H1 (cell line): ENCODE measurements around the gene ANGPTL2. TPM values are rescaled to one million over a fixed set of nuclear protein-coding genes. Genes with fewer than 3 reads are reported as not detected.

Source experiments
- CTCF ChIA-PET: fragments of 300-600 bp; sonication (Branson Sonifier 250); formaldehyde crosslinking; loops from one replicate; lab custom pipeline; 2021; ENCODE audit not compliant: partially characterized antibody; lab: Charles Lee
- POLR2A ChIA-PET: fragments of 300-600 bp; sonication (Branson Sonifier 250); formaldehyde crosslinking; loops from one replicate; lab custom pipeline; 2021; ENCODE audit warnings: inconsistent platforms; ENCODE audit not compliant: partially characterized antibody; lab: Charles Lee
- DNase-seq, 2 experiments: peaks; one replicate each; pipeline versions ENCODE4 v3.0.0 to v3.0.0-alpha.2; 2010 to 2022; ENCODE audit warnings: low spot score in 2 of 2, low read depth in 1 of 2, mixed read lengths in 1 of 2
- FAIRE-seq: peaks from 2 replicates; lab custom pipeline; 2011; peaks lifted over from hg19 to GRCh38; lab: Jason Lieb, UNC
- H2AFZ ChIP-seq: 2 replicates; pipeline ENCODE4 v1.8.1; 2012; ENCODE audit warnings: low read length, inconsistent platforms
- H2AK5ac ChIP-seq: 2 replicates; pipeline ENCODE4 v1.6.1; 2013; ENCODE audit warnings: low read depth, low read length
- H2BK120ac ChIP-seq: replicated peaks from 2 replicates; pipeline ENCODE3; 2013; ENCODE audit warnings: low read depth, low read length, inconsistent platforms
- H2BK12ac ChIP-seq: 2 replicates; pipeline ENCODE4 v1.6.1; 2013; ENCODE audit warnings: low read depth, low read length
- H2BK15ac ChIP-seq: 2 replicates; pipeline ENCODE4 v1.6.1; 2013; ENCODE audit warnings: low read length
- H2BK20ac ChIP-seq: 2 replicates; pipeline ENCODE4 v1.6.1; 2013; ENCODE audit warnings: low read length
- H2BK5ac ChIP-seq: 2 replicates; pipeline ENCODE4 v1.6.1; 2013; ENCODE audit warnings: low read depth, low read length
- H3K14ac ChIP-seq: 2 replicates; pipeline ENCODE4 v1.6.1; 2013; ENCODE audit warnings: inconsistent platforms; ENCODE audit not compliant: insufficient read length
- H3K18ac ChIP-seq: 2 replicates; pipeline ENCODE4 v1.6.1; 2013; ENCODE audit warnings: low read length; ENCODE audit errors: extremely low read depth
- H3K23ac ChIP-seq: 2 replicates; pipeline ENCODE4 v1.6.1; 2013; ENCODE audit warnings: inconsistent platforms; ENCODE audit not compliant: insufficient read length
- H3K23me2 ChIP-seq: 2 replicates; pipeline ENCODE4 v1.6.1; 2013; ENCODE audit warnings: low read depth, low read length
- H3K27ac ChIP-seq: 2 replicates; pipeline ENCODE4 v1.6.1; 2011; ENCODE audit warnings: low read depth, low read length, inconsistent platforms
- H3K27me3 ChIP-seq, 4 experiments: replicated peaks in 1 of 4; 1 replicate in 1 of 4; 2 replicates in 3 of 4; pipeline versions ENCODE4 v1.6.1 to v1.8.1; 2011 to 2013; ENCODE audit warnings: low read length in 3 of 4, mild to moderate bottlenecking in 3 of 4, inconsistent platforms in 2 of 4, mixed read lengths in 2 of 4, moderate library complexity in 1 of 4; ENCODE audit not compliant: control insufficient read depth in 3 of 4, insufficient read depth in 3 of 4; ENCODE audit errors: extremely low read depth in 1 of 4
- H3K36me3 ChIP-seq, 4 experiments: 2 replicates each; pipeline versions ENCODE4 v1.6.1 to v1.8.1; 2011 to 2013; ENCODE audit warnings: mild to moderate bottlenecking in 4 of 4, low read length in 3 of 4, moderate library complexity in 2 of 4, control low read depth in 1 of 4, inconsistent platforms in 1 of 4; ENCODE audit not compliant: insufficient read depth in 4 of 4, control insufficient read depth in 2 of 4
- H3K4ac ChIP-seq: replicated peaks from 2 replicates; pipeline ENCODE3; 2013; ENCODE audit warnings: low read length, low read depth, mixed read lengths, inconsistent platforms; ENCODE audit not compliant: insufficient read length
- H3K4me1 ChIP-seq, 4 experiments: replicated peaks in 1 of 4; 1 replicate in 1 of 4; 2 replicates in 3 of 4; pipeline versions ENCODE4 v1.6.1 to v1.8.1; 2011 to 2013; ENCODE audit warnings: low read length in 3 of 4, inconsistent platforms in 2 of 4, mixed read lengths in 1 of 4; ENCODE audit not compliant: insufficient read depth in 4 of 4, control insufficient read depth in 3 of 4
- H3K4me2 ChIP-seq, 2 experiments: 2 replicates each; pipeline versions ENCODE4 v1.6.1 to v1.8.1; 2011 to 2013; ENCODE audit warnings: low read depth in 2 of 2, low read length in 2 of 2, control low read depth in 1 of 2, inconsistent platforms in 1 of 2, mild to moderate bottlenecking in 1 of 2; ENCODE audit not compliant: insufficient read depth in 1 of 2
- H3K4me3 ChIP-seq, 4 experiments: fragments of 200-600, 300-600 bp in 1 of 4; sonication (generic), shearing (Covaris generic), sonication (Bioruptor Twin) in 1 of 4; 2 replicates each; pipeline versions ENCODE4 v1.5.1 to v1.8.1; 2011 to 2016; ENCODE audit warnings: low read length in 4 of 4, low read depth in 3 of 4, control low read depth in 2 of 4, inconsistent platforms in 2 of 4, mild to moderate bottlenecking in 2 of 4, mixed read lengths in 1 of 4, moderate library complexity in 1 of 4; ENCODE audit not compliant: insufficient read depth in 2 of 4; ENCODE audit errors: extremely low read depth in 1 of 4
- H3K56ac ChIP-seq: replicated peaks from 2 replicates; pipeline ENCODE3; 2013; ENCODE audit warnings: low read depth, mild to moderate bottlenecking, mixed read lengths, low read length, inconsistent platforms; ENCODE audit not compliant: insufficient read length
- H3K79me1 ChIP-seq: 2 replicates; pipeline ENCODE4 v1.6.1; 2013; ENCODE audit warnings: low read depth, low read length, control low read depth
- H3K79me2 ChIP-seq, 2 experiments: 2 replicates each; pipeline versions ENCODE4 v1.6.1 to v1.8.1; 2012 to 2013; ENCODE audit warnings: low read length in 2 of 2, mild to moderate bottlenecking in 2 of 2, inconsistent platforms in 1 of 2; ENCODE audit not compliant: insufficient read depth in 2 of 2, control insufficient read depth in 1 of 2
- H3K9ac ChIP-seq, 4 experiments: replicated peaks in 1 of 4; 1 replicate in 1 of 4; 2 replicates in 3 of 4; pipeline versions ENCODE4 v1.6.1 to v1.8.1; 2011 to 2013; ENCODE audit warnings: low read depth in 3 of 4, low read length in 3 of 4, control low read depth in 2 of 4, mild to moderate bottlenecking in 2 of 4, moderate library complexity in 2 of 4, inconsistent platforms in 1 of 4; ENCODE audit errors: extremely low read depth in 1 of 4
- H3K9me3 ChIP-seq, 2 experiments: 2 replicates each; pipeline versions ENCODE4 v1.6.1 to v1.8.1; 2012 to 2013; ENCODE audit warnings: mild to moderate bottlenecking in 2 of 2, moderate library complexity in 2 of 2, control low read depth in 1 of 2, inconsistent platforms in 1 of 2, low read depth in 1 of 2, low read length in 1 of 2, mixed read lengths in 1 of 2; ENCODE audit not compliant: insufficient read depth in 2 of 2
- H4K20me1 ChIP-seq, 2 experiments: replicated peaks in 1 of 2; 2 replicates each; pipeline versions ENCODE3 to v1.8.1; 2011 to 2013; ENCODE audit warnings: inconsistent platforms in 2 of 2, low read length in 2 of 2, mild to moderate bottlenecking in 1 of 2; ENCODE audit not compliant: insufficient read depth in 2 of 2, control insufficient read depth in 1 of 2
- H4K5ac ChIP-seq: 2 replicates; pipeline ENCODE4 v1.6.1; 2013; ENCODE audit warnings: low read length, low read depth, mixed read lengths, inconsistent platforms; ENCODE audit not compliant: insufficient read length
- H4K8ac ChIP-seq: 2 replicates; pipeline ENCODE4 v1.8.0; 2013; ENCODE audit warnings: mild to moderate bottlenecking, moderate library complexity, low read length, inconsistent platforms; ENCODE audit not compliant: insufficient read depth; ENCODE audit errors: extremely low read depth
- H4K91ac ChIP-seq: replicated peaks from 2 replicates; pipeline ENCODE3; 2013; ENCODE audit warnings: low read length, mixed read lengths, inconsistent platforms; ENCODE audit not compliant: insufficient read length
- ASH2L ChIP-seq: fragments of 200-600, 300-600 bp; sonication (generic); IDR thresholded peaks from one replicate; pipeline ENCODE4 v1.7.1; 2017; ENCODE audit warnings: low read length
- CBX5 ChIP-seq: fragments of 300-800, 300-1000 bp; sonication (generic); IDR thresholded peaks from 2 replicates; pipeline ENCODE4 v1.7.1; 2016; ENCODE audit warnings: antibody characterized with exemption, low read length, low read depth
- E2F6 ChIP-seq: IDR thresholded peaks from 2 replicates; pipeline ENCODE4 v1.6.1; 2012; ENCODE audit warnings: inconsistent platforms
- EGR1 ChIP-seq: IDR thresholded peaks from 2 replicates; pipeline ENCODE4 v1.6.1; 2011; ENCODE audit warnings: low read depth, low read length, borderline replicate concordance
- PHF8 ChIP-seq: fragments of 200-600 bp; sonication (generic); conservative IDR thresholded peaks from 2 replicates; pipeline ENCODE4 v1.7.1; 2012; ENCODE audit warnings: low read depth, mild to moderate bottlenecking, inconsistent platforms, low read length, moderate library complexity
- RBBP5 ChIP-seq: IDR thresholded peaks from 2 replicates; pipeline ENCODE4 v1.7.1; 2012; ENCODE audit warnings: low read depth, mild to moderate bottlenecking, inconsistent platforms, low read length, moderate library complexity, borderline replicate concordance
- RFX5 ChIP-seq: IDR thresholded peaks from 2 replicates; pipeline ENCODE4 v1.6.1; 2011; ENCODE audit warnings: low read depth, low read length, improper control_type of control experiment, borderline replicate concordance
- SIN3A ChIP-seq, 2 experiments: IDR thresholded peaks in 1 of 2; conservative IDR thresholded peaks in 1 of 2; 2 replicates each; pipeline ENCODE4 v1.6.1; 2011 to 2012; ENCODE audit warnings: low read length in 2 of 2, improper control_type of control experiment in 1 of 2, low read depth in 1 of 2, mild to moderate bottlenecking in 1 of 2
- SIRT6 ChIP-seq: IDR thresholded peaks from one replicate; pipeline ENCODE4 v1.7.1; 2012; ENCODE audit warnings: low read length, inconsistent platforms
- SP2 ChIP-seq: IDR thresholded peaks from 2 replicates; pipeline ENCODE4 v1.6.1; 2012; ENCODE audit warnings: mild to moderate bottlenecking, low read length, inconsistent platforms
- TAF7 ChIP-seq: optimal IDR thresholded peaks from 2 replicates; pipeline ENCODE3; 2011; ENCODE audit warnings: low read depth, mild to moderate bottlenecking, inconsistent platforms, low read length, moderate library complexity, borderline replicate concordance
- TEAD4 ChIP-seq: IDR thresholded peaks from 2 replicates; pipeline ENCODE4 v1.6.1; 2012; ENCODE audit warnings: low read depth, low read length, inconsistent platforms, mixed read lengths
- WGBS, 2 experiments: shearing (Covaris generic) in 1 of 2; methylation state at CpG; one replicate each; pipeline versions ENCODE4 v1.1.6 to v1.1.7; 2013 to 2015; ENCODE audit warnings: low lambda C conversion rate in 2 of 2, mixed read lengths in 2 of 2, inconsistent platforms in 1 of 2, low coverage in 1 of 2, missing lambda C conversion rate in 1 of 2; ENCODE audit not compliant: insufficient replicate concordance in 2 of 2, insufficient coverage in 1 of 2, insufficient read length in 1 of 2; ENCODE audit errors: extremely low coverage in 1 of 2, missing lambda C conversion rate in 1 of 2; 5-methylcytosine and 5-hydroxymethylcytosine counted together
- polyA plus RNA-seq, 7 experiments: library from polyadenylated mRNA; depleted of rRNA in 3 of 7; stranded (reverse) in 5 of 7; unstranded in 2 of 7; fragments of >200 nt in 5 of 7; fragments of 200-250 nt in 2 of 7; gene quantifications; 1 replicate in 5 of 7; 2 replicates in 1 of 7; 4 replicates in 1 of 7; pipeline versions ENCODE4 v1.2.1 to v1.2.3, GENCODE V29; 2011 to 2013; ENCODE audit warnings: missing spikeins in 2 of 7, mixed read lengths in 2 of 7
- total RNA-seq: library from RNA; stranded (reverse); fragmentation: NEBNext Ultra II Directional; extraction: Animal tissue kit (Norgen Biotek cat#: 25700); gene quantifications from 2 replicates; pipeline ENCODE4 v1.2.1, GENCODE V29; 2021

ANGPTL2 gene
- total and polyA plus RNA-seq, 2 of the 8 experiments (the other 6 are each of a cell fraction or from before 2014, with no cell fraction given) = 9.0 to 10.6 TPM

- CTCF ChIA-PET = interaction anchor here (1.3 kb wide), 1 partner anchor 11 kb away, joined by 3 read pairs; no protein-coding TSS in a partner anchor
- no peak overlapping the region for H3K18ac ChIP-seq
- no peak overlapping the region for H3K27ac ChIP-seq
- no peak overlapping the region for H3K4me2 ChIP-seq
- no peaks in the 10 kb centered on the region for H3K23me2 ChIP-seq
- H3K56ac ChIP-seq = no peak overlapping the region
- H2BK20ac ChIP-seq = no peak overlapping the region
- WGBS, 2 experiments = 90% methylated on average over 4 of the region's 4 CpGs; no CpG with 5 or more reads in 1 of the 2 experiments
- no peak overlapping the region for H2AFZ ChIP-seq
- peaks cover 0 to 2% of the 10 kb centered on the region in 2 experiments for H4K20me1 ChIP-seq
- no peak overlapping the region for H2BK12ac ChIP-seq
- TF ChIP-seq SIN3A (conservative IDR thresholded peaks at IDR 0.05 in 1 of 2, IDR thresholded peaks at IDR 0.05 in 1 of 2; ENCODE audit: low read depth in 1 of 2, low read length in 2 of 2) = no peak
- no peak for TF ChIP-seq SIRT6
- TF ChIP-seq TAF7 = no peak
- no peak for TF ChIP-seq RFX5
- TF ChIP-seq ASH2L = no peak
- TF ChIP-seq E2F6 = no peak
- no peak for TF ChIP-seq PHF8
- TF ChIP-seq SP2 = no peak
- no peak for TF ChIP-seq RBBP5
- TF ChIP-seq TEAD4 = no peak
- no peak for TF ChIP-seq CBX5
- no peak for TF ChIP-seq EGR1
- no peak overlapping the region for H4K5ac ChIP-seq
- no peaks in the 10 kb centered on the region; a peak in 1 of 7 replicates for H3K4me1 ChIP-seq
- H3K27me3 ChIP-seq = no peaks in the 10 kb centered on the region
- no peak overlapping the region for H3K4ac ChIP-seq
- no peak overlapping the region for H4K91ac ChIP-seq
- H2AK5ac ChIP-seq = no peak overlapping the region
- H2BK15ac ChIP-seq = no peak overlapping the region
- no peaks in the 10 kb centered on the region for H3K79me1 ChIP-seq
- H3K4me3 ChIP-seq = no peak overlapping the region
- H3K23ac ChIP-seq = no peak overlapping the region
- no peak overlapping the region for H2BK120ac ChIP-seq
- no peaks in the 10 kb centered on the region for H3K79me2 ChIP-seq
- no peaks in the 10 kb centered on the region for H3K9me3 ChIP-seq
- no peak overlapping the region for H2BK5ac ChIP-seq
- no peak overlapping the region for H4K8ac ChIP-seq
- no peaks in the 10 kb centered on the region for H3K36me3 ChIP-seq
- no peak for FAIRE-seq
- DNase-seq = no peak
- POLR2A ChIA-PET = no interaction called here
- no peak overlapping the region for H3K9ac ChIP-seq
- H3K14ac ChIP-seq = no peak overlapping the region
Observed at GRCh38 chr9:127086771-127087170, 35.7 kb downstream of the ANGPTL2 start.
